Measurements from ENCODE around the gene WDR90. TPM values are rescaled to one million over a fixed set of nuclear protein-coding genes. Genes with fewer than 3 reads are reported as not detected.

Gene WDR90
- total and polyA plus RNA-seq, 2 of the 13 experiments (the other 11 are each of a cell fraction or from before 2014, with no cell fraction given): 14.9 to 28.9 TPM

- no peak for TF ChIP-seq KIAA2018 (CRISPR knock-in tag; IDR thresholded peaks at IDR 0.05; ENCODE audit: borderline replicate concordance)
- peak; percentile 72 for TF ChIP-seq RARA (CRISPR knock-in tag; IDR thresholded peaks at IDR 0.05)
- TF ChIP-seq ZNF639 (CRISPR knock-in tag; conservative IDR thresholded peaks at IDR 0.05): peak; percentile 36; the same call in 1 of the 2 replicates
- TF ChIP-seq PHB2 (IDR thresholded peaks at IDR 0.05; ENCODE audit: partially characterized antibody): no peak
- no peak for TF ChIP-seq ZNF451 (CRISPR knock-in tag; IDR thresholded peaks at IDR 0.05)
- no peak; the same call in 1 of the 2 replicates for TF ChIP-seq CERS6 (CRISPR knock-in tag; IDR thresholded peaks at IDR 0.05)
- TF ChIP-seq ZHX1 (CRISPR knock-in tag; IDR thresholded peaks at IDR 0.05; ENCODE audit: low read depth): 0 out of 2 replicates have a peak, but pooled peaks have one; percentile 20
- peak; percentile 78 for TF ChIP-seq ELF1 (CRISPR knock-in tag; IDR thresholded peaks at IDR 0.05)
- TF ChIP-seq ZBTB34 (CRISPR knock-in tag; IDR thresholded peaks at IDR 0.05): 0 out of 2 replicates have a peak, but pooled peaks have one; percentile 50
- no peak for TF ChIP-seq ZNF234 (CRISPR knock-in tag; conservative IDR thresholded peaks at IDR 0.05)
- no peak for TF ChIP-seq POGZ (CRISPR knock-in tag; IDR thresholded peaks at IDR 0.05)
These were observed 6.7 kb upstream of the WDR90 start (continued) for GRCh38 chr16:642189-643049.
